ENCODE measurements around the gene RNPS1.

DNA sequence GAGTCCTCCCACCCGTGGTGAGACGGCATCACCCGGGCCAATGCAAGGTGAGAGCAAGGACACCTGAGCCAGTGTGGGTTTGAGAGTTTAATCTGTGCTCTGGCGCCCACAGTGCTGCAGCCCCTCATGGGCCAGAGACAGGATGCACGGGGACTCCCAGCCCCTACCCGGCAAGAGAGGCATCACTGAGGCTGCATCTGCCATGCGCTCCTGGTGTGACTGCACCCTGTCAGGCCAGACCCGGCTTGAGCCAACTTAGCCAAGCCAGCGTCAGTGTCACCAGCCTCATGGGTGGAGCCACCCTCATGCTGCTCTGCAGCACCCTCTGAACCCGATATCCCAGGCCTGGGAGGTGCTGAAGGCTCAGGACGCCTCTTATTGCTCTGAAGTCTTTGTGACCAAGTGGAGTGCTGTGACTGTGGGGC lies 56.0 kb downstream of the RNPS1 start:
- TF ChIP-seq, protein P1, sequence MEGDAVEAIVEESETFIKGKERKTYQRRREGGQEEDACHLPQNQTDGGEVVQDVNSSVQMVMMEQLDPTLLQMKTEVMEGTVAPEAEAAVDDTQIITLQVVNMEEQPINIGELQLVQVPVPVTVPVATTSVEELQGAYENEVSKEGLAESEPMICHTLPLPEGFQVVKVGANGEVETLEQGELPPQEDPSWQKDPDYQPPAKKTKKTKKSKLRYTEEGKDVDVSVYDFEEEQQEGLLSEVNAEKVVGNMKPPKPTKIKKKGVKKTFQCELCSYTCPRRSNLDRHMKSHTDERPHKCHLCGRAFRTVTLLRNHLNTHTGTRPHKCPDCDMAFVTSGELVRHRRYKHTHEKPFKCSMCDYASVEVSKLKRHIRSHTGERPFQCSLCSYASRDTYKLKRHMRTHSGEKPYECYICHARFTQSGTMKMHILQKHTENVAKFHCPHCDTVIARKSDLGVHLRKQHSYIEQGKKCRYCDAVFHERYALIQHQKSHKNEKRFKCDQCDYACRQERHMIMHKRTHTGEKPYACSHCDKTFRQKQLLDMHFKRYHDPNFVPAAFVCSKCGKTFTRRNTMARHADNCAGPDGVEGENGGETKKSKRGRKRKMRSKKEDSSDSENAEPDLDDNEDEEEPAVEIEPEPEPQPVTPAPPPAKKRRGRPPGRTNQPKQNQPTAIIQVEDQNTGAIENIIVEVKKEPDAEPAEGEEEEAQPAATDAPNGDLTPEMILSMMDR (conservative IDR thresholded peaks at IDR 0.05; ENCODE audit: low read depth, low read length), result no peak
- TF ChIP-seq EZH2phosphoT487 (IDR thresholded peaks at IDR 0.05; ENCODE audit: borderline replicate concordance, low read length), result no peak
